ENCODE data around the gene RABIF.

DNA sequence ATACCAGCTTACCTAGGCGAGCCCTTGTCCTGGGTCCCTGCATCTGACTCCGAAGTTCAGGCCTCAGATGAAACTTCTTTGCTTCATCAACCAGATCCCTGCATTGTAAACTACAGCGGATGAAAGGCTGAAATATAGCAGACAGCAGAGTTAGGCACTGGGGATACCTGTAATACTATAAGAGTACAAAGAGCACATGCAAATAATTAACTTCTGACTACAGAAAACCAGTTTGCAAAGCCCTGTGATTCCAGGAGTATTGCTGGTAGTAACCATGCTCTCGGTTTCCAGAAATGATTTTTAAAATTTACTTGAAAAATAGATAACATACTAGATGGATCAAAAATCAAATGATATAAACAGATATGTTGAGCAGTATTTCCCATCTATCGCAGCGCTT is 20.0 kb upstream of the RABIF start:
- TF ChIP-seq, protein P1, sequence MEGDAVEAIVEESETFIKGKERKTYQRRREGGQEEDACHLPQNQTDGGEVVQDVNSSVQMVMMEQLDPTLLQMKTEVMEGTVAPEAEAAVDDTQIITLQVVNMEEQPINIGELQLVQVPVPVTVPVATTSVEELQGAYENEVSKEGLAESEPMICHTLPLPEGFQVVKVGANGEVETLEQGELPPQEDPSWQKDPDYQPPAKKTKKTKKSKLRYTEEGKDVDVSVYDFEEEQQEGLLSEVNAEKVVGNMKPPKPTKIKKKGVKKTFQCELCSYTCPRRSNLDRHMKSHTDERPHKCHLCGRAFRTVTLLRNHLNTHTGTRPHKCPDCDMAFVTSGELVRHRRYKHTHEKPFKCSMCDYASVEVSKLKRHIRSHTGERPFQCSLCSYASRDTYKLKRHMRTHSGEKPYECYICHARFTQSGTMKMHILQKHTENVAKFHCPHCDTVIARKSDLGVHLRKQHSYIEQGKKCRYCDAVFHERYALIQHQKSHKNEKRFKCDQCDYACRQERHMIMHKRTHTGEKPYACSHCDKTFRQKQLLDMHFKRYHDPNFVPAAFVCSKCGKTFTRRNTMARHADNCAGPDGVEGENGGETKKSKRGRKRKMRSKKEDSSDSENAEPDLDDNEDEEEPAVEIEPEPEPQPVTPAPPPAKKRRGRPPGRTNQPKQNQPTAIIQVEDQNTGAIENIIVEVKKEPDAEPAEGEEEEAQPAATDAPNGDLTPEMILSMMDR (IDR thresholded peaks at IDR 0.05) = no peak
- TF ChIP-seq POLR2AphosphoS5 (IDR thresholded peaks at IDR 0.05; ENCODE audit: low read depth, low read length) (no peak), TCF7L2 (IDR thresholded peaks at IDR 0.05; ENCODE audit: low read depth, low read length) (no peak)
